OCI-LY7 (cell line): ENCODE results near the gene GTPBP4. TPM values are rescaled to one million over a fixed set of nuclear protein-coding genes. Genes with fewer than 3 reads are reported as not detected.
A peak's percentile ranks its signal among the peaks of the same experiment; 100 is the strongest.

ENCODE experiments used
- BruUV-seq: library from RNA; stranded (reverse); fragments of 400-500 nt; replicated peaks from 2 replicates; lab custom pipeline; 2021; lab: Mats Ljungman, UMichigan
- CTCF ChIA-PET: fragments of 300-600 bp; sonication (Branson Sonifier 250); formaldehyde crosslinking; loops from one replicate; lab custom pipeline; 2022; ENCODE audit warnings: antibody characterized with exemption; ENCODE audit not compliant: unreplicated experiment; lab: Charles Lee
- POLR2A ChIA-PET: fragments of 300-600 bp; sonication (Branson Sonifier 250); formaldehyde crosslinking; loops from one replicate; lab custom pipeline; 2022; ENCODE audit warnings: antibody characterized with exemption; lab: Charles Lee
- DNase-seq: peaks from one replicate; pipeline ENCODE4 v3.0.0-alpha.2; 2015; ENCODE audit warnings: low spot score
- H2AFZ ChIP-seq: fragments of 200-600 bp; sonication (generic), shearing (Covaris generic); 2 replicates; pipeline ENCODE4 v1.6.1; 2014; ENCODE audit warnings: mild to moderate bottlenecking, antibody characterized with exemption, low read length, moderate library complexity
- H3K27ac ChIP-seq: fragments of 200-600 bp; sonication (generic); 2 replicates; pipeline ENCODE4 v1.5.1; 2014; ENCODE audit warnings: mixed run types, low read depth, mild to moderate bottlenecking, moderate library complexity, low read length, inconsistent platforms; ENCODE audit not compliant: poor library complexity, severe bottlenecking
- H3K36me3 ChIP-seq: fragments of 200-600 bp; sonication (generic); 2 replicates; pipeline ENCODE4 v1.6.1; 2014; ENCODE audit warnings: mild to moderate bottlenecking, antibody characterized with exemption, low read length, moderate library complexity, mixed read lengths; ENCODE audit not compliant: insufficient read depth
- H3K4me1 ChIP-seq: fragments of 200-600 bp; sonication (generic); 2 replicates; pipeline ENCODE4 v1.5.1; 2014; ENCODE audit warnings: mild to moderate bottlenecking, low read length; ENCODE audit not compliant: insufficient read depth, poor library complexity, severe bottlenecking
- H3K4me2 ChIP-seq: fragments of 200-600 bp; sonication (generic); 2 replicates; pipeline ENCODE4 v1.6.1; 2014; ENCODE audit warnings: mild to moderate bottlenecking, low read length
- H3K4me3 ChIP-seq: fragments of 200-600 bp; sonication (generic); 2 replicates; pipeline ENCODE4 v1.5.1; 2014; ENCODE audit warnings: mild to moderate bottlenecking, low read depth, low read length; ENCODE audit not compliant: poor library complexity, severe bottlenecking
- H3K79me2 ChIP-seq: fragments of 200-600 bp; sonication (generic); 2 replicates; pipeline ENCODE4 v1.6.1; 2016; ENCODE audit warnings: low read depth, mild to moderate bottlenecking, low read length, moderate library complexity, mixed read lengths; ENCODE audit not compliant: insufficient read depth
- H3K9me2 ChIP-seq: fragments of 200-600 bp; sonication (generic); 2 replicates; pipeline ENCODE4 v1.6.1; 2016; ENCODE audit warnings: mild to moderate bottlenecking, low read length, mixed read lengths; ENCODE audit not compliant: insufficient read depth
- H3K9me3 ChIP-seq: fragments of 200-600 bp; sonication (generic); 2 replicates; pipeline ENCODE4 v1.6.1; 2014; ENCODE audit warnings: mild to moderate bottlenecking, mixed run types, low read length, mixed read lengths
- H4K20me1 ChIP-seq: fragments of 200-600 bp; sonication (generic); 2 replicates; pipeline ENCODE4 v1.6.1; 2014; ENCODE audit warnings: mild to moderate bottlenecking, antibody characterized with exemption, low read length, moderate library complexity, mixed read lengths; ENCODE audit not compliant: insufficient read depth
- EZH2phosphoT487 ChIP-seq: fragments of 200-600 bp; sonication (generic); IDR thresholded peaks from 2 replicates; pipeline ENCODE4 v1.6.1; 2018; ENCODE audit warnings: low read depth, borderline replicate concordance, mild to moderate bottlenecking, mixed run types, antibody characterized with exemption, low read length, moderate library complexity, mixed read lengths
- intact Hi-C: fragments of 100-400 bp; cut with micrococcal nuclease; formaldehyde crosslinking; loops from one replicate; pipeline ENCODE4 v1.10.0; 2022; ENCODE audit not compliant: unreplicated experiment
- total RNA-seq, 2 experiments: library from RNA; depleted of rRNA in 1 of 2; stranded (reverse); fragments of >200 nt in 1 of 2; shearing (Covaris generic) in 1 of 2; gene quantifications; 2 replicates each; pipeline ENCODE4 v1.2.3, GENCODE V29; 2014 to 2022
- TF ChIP-seq, protein P1 (sequence below): fragments of 200-600 bp; sonication (generic); conservative IDR thresholded peaks from 2 replicates; pipeline ENCODE4 v1.5.1; 2014; ENCODE audit warnings: mild to moderate bottlenecking, antibody characterized with exemption, low read length, moderate library complexity, mixed read lengths

GTPBP4 gene
- total RNA-seq, 2 experiments from 2014 or later = 61.0 to 108 TPM

DNA sequence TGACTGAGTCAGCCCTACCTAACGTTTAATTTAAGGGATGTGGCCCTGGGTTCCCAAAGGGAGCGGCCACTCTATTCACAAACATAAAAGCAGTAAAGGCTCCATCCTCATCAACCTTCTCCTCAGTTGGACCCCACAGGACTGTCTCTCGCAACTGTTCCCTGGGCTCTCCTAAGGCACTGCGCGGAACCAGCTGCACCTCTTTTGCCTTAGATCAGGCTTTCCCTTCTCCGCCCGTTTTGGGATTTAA is 689 bp upstream of the GTPBP4 start:
- H3K36me3 ChIP-seq = peaks cover 39% of the 10 kb centered on the region
- no peak for DNase-seq
- peak overlapping the region; percentile 87 for H2AFZ ChIP-seq
- peak overlapping the region; percentile 97 for H3K4me2 ChIP-seq
- no peaks in the 10 kb centered on the region for H3K9me2 ChIP-seq
- peaks cover 18% of the 10 kb centered on the region for H4K20me1 ChIP-seq
- CTCF ChIA-PET = no interaction called here
- H3K79me2 ChIP-seq = peaks cover 51% of the 10 kb centered on the region
- POLR2A ChIA-PET = interaction anchor here (0.9 to 2.5 kb wide), 3 partner anchors 11 to 104 kb away, joined by 3 to 13 read pairs (median 3); no protein-coding TSS in a partner anchor
- TSS peak; percentile 59 for BruUV-seq
- TF ChIP-seq EZH2phosphoT487 = no peak
- TF ChIP-seq, protein P1, sequence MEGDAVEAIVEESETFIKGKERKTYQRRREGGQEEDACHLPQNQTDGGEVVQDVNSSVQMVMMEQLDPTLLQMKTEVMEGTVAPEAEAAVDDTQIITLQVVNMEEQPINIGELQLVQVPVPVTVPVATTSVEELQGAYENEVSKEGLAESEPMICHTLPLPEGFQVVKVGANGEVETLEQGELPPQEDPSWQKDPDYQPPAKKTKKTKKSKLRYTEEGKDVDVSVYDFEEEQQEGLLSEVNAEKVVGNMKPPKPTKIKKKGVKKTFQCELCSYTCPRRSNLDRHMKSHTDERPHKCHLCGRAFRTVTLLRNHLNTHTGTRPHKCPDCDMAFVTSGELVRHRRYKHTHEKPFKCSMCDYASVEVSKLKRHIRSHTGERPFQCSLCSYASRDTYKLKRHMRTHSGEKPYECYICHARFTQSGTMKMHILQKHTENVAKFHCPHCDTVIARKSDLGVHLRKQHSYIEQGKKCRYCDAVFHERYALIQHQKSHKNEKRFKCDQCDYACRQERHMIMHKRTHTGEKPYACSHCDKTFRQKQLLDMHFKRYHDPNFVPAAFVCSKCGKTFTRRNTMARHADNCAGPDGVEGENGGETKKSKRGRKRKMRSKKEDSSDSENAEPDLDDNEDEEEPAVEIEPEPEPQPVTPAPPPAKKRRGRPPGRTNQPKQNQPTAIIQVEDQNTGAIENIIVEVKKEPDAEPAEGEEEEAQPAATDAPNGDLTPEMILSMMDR = no peak
- H3K27ac ChIP-seq = peak overlapping the region; percentile 43
- H3K9me3 ChIP-seq = no peaks in the 10 kb centered on the region; the same call in 1 of the 2 replicates
- H3K4me1 ChIP-seq = peaks cover 26% of the 10 kb centered on the region
- peak overlapping the region; percentile 99 for H3K4me3 ChIP-seq
- intact Hi-C loops = loop anchor here (2.0 kb wide), 1 partner anchor 55 kb away; no protein-coding TSS in a partner anchor

DNA sequence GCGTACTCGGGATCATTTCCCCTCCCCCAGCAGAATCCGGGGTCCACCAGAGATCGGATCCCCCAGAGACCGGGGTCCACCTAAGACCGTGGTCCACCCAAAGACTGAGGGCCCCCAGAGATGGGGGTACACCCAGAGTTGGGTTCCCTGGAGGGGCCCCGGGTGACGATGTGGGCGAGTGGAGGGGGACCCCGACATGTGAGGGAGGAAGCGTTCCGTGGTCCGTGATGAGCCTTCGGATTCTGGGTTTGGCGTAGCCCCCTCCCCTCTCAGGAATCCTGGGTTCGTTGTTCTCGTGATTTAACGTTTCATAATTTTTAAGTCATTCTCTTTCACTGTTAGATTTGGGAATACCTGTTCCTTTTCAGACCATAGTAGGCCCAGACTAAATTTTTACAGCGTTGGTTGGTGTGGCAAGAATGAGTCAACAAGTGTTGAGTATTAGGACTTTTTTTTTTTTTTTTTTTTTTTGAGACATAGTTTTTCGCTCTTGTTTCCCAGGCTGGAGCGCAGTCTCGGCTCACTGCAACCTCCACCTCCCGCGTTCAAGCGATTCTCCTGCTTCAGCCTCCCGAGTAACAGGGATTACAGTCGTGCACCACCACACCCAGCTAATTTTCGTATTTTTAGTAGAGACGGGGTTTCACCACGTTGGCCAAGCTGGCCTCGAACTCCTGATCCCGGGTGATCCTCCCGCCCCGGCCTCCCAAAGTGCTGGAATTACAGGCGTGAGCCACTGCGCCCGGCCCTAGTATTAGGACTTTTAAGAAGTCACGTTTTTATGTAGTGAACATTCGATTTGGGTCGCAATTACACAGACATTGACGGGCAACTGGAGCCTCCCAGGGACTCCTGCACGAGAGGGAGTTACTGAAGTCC is 672 bp downstream of the GTPBP4 start:
- Histone ChIP-seq H3K79me2 (peaks cover 64% of the 10 kb centered on the region), H3K36me3 (peaks cover 52% of the 10 kb centered on the region), H3K9me3 (no peaks in the 10 kb centered on the region; the same call in 1 of the 2 replicates), H3K4me3 (peak overlapping the region; percentile 99), H3K27ac (peak overlapping the region; percentile 48), H3K4me1 (peaks cover 26% of the 10 kb centered on the region), H4K20me1 (peaks cover 18% of the 10 kb centered on the region), H2AFZ (peak overlapping the region; percentile 87; the same call in 1 of the 2 replicates), H3K9me2 (no peaks in the 10 kb centered on the region), H3K4me2 (peak overlapping the region; percentile 83)
- ChIA-PET POLR2A (interaction anchor here (0.6 to 0.9 kb wide), 2 partner anchors 59 to 88 kb away, joined by 3 to 4 read pairs; no protein-coding TSS in a partner anchor), CTCF (no interaction called here)
- DNase-seq = no peak
- TF ChIP-seq, protein P1 = no peak
- TF ChIP-seq EZH2phosphoT487 = no peak
- TSS peak; percentile 78 for BruUV-seq
- intact Hi-C loops = loop anchor here (1.0 kb wide), 1 partner anchor 58 kb away; the partner anchor contains the start of gene LARP4B
